Measurements from ENCODE around the gene SPSB4. TPM values are rescaled to one million over a fixed set of nuclear protein-coding genes. Genes with fewer than 3 reads are reported as not detected.
A peak's percentile ranks its signal among the peaks of the same experiment; 100 is the strongest.
"Not testable (repeated sequence)": the region's sequence is repeated elsewhere in the genome, so short reads cannot be mapped to it uniquely, and the experiment has no call there.

The SPSB4 gene
- total RNA-seq, 1 donor from 2014 or later = not detected

GRCh38 chr3:141115789-141116541 lies 64.8 kb downstream of the SPSB4 start:
- H3K4me3 ChIP-seq = no peak overlapping the region
- no peaks in the 10 kb centered on the region for H3K36me3 ChIP-seq
- H3K27ac ChIP-seq = peak overlapping the region; percentile 42 to 69
- intact Hi-C loops (cut with DNase I) = no loop called here
- H3K9me3 ChIP-seq = no peaks in the 10 kb centered on the region
- peaks cover 8 to 15% of the 10 kb centered on the region in 2 donors for H3K4me1 ChIP-seq
- no peak for DNase-seq (ENCODE audit: low spot score in 2 of 2)
- no peak for TF ChIP-seq CTCF (IDR thresholded peaks at IDR 0.05)
- H3K27me3 ChIP-seq = no peaks in the 10 kb centered on the region

GRCh38 chr3:141116721-141117120 lies 65.6 kb downstream of the SPSB4 start:
- H3K4me3 ChIP-seq = no peak overlapping the region
- H3K4me1 ChIP-seq = peaks cover 7 to 9% of the 10 kb centered on the region in 2 donors
- no peaks in the 10 kb centered on the region for H3K27me3 ChIP-seq
- intact Hi-C loops (cut with DNase I) = no loop called here
- H3K9me3 ChIP-seq = no peaks in the 10 kb centered on the region
- peak overlapping the region; percentile 42 to 69 for H3K27ac ChIP-seq
- no peaks in the 10 kb centered on the region for H3K36me3 ChIP-seq
- DNase-seq (ENCODE audit: low spot score in 2 of 2) = no peak
- no peak for TF ChIP-seq CTCF (IDR thresholded peaks at IDR 0.05)

GRCh38 chr3:141117982-141118381 lies 66.8 kb downstream of the SPSB4 start:
- intact Hi-C loops (cut with DNase I); H3K27ac ChIP-seq; H3K4me1 ChIP-seq; DNase-seq (ENCODE audit: low spot score in 2 of 2); H3K36me3 ChIP-seq; H3K27me3 ChIP-seq; H3K4me3 ChIP-seq; H3K9me3 ChIP-seq: not testable (repeated sequence)

DNA sequence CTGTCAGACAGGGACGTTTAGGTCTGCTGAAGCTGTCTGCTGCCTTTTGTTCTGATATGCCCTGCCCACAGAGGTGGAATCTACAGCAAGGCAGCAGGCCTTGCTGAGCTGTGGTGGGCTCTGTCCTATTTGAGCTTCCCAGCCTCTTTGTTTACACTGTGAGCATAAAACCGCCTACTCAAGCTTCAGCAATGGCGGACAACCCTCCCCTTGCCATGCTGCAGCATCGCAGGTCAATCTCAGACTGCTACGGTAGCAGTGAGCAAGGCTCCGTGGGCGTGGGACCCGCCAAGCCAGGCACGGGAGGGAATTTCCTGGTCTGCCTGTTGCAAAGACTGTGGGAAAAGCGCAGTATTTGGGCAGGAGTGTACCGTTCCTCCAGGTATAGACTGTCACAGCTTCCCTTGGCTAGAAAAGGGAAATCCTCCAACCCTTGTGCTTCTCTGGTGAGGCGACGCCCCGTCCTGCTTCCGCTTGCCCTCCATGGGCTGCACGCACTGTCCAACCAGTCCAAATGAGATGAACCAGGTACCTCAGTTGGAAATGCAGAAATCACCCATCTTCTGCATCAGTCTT lies 71.4 kb downstream of the SPSB4 start:
- Histone ChIP-seq H3K27ac (no peak overlapping the region), H3K27me3 (no peaks in the 10 kb centered on the region), H3K36me3 (no peaks in the 10 kb centered on the region), H3K4me1 (peaks cover 0 to 6% of the 10 kb centered on the region in 2 donors), H3K4me3 (no peak overlapping the region), H3K9me3 (no peaks in the 10 kb centered on the region)
- no peak for TF ChIP-seq CTCF (IDR thresholded peaks at IDR 0.05)
- intact Hi-C loops (cut with DNase I) = no loop called here
- no peak for DNase-seq (ENCODE audit: low spot score in 2 of 2)

- DNase-seq (ENCODE audit: low spot score in 2 of 2) = no peak
- TF ChIP-seq CTCF (IDR thresholded peaks at IDR 0.05) = no peak
- intact Hi-C loops (cut with DNase I) = no loop called here
Measured at GRCh38 chr3:141123677-141124410, 72.7 kb downstream of the SPSB4 start.

GRCh38 chr3:141124715-141125114 lies 73.6 kb downstream of the SPSB4 start:
- Histone ChIP-seq H3K4me3 (no peak overlapping the region), H3K36me3 (no peaks in the 10 kb centered on the region), H3K9me3 (no peaks in the 10 kb centered on the region), H3K4me1 (peaks cover 0 to 6% of the 10 kb centered on the region in 2 donors), H3K27me3 (no peaks in the 10 kb centered on the region), H3K27ac (no peak overlapping the region)
- intact Hi-C loops (cut with DNase I) = no loop called here
- no peak for DNase-seq (ENCODE audit: low spot score in 2 of 2)
- TF ChIP-seq CTCF (IDR thresholded peaks at IDR 0.05) = no peak

More at GRCh38 chr3:141123677-141124410, 72.7 kb downstream of the SPSB4 start:
- Histone ChIP-seq H3K27me3 (no peaks in the 10 kb centered on the region), H3K4me1 (peaks cover 0 to 6% of the 10 kb centered on the region in 2 donors), H3K36me3 (no peaks in the 10 kb centered on the region), H3K9me3 (no peaks in the 10 kb centered on the region), H3K27ac (no peak overlapping the region), H3K4me3 (no peak overlapping the region)
